A549 (cell line): ENCODE data around the gene SHCBP1L.

ENCODE experiments used
- CEBPB ChIP-seq, 2 experiments: fragments of >200 bp in 1 of 2; sonication (Bioruptor Twin) in 1 of 2; formaldehyde crosslinking in 1 of 2; IDR thresholded peaks; 2 replicates each; pipeline ENCODE4 v1.6.1; 2012 to 2016
- CTCF ChIP-seq: fragments of >200 bp; sonication (Bioruptor Twin); formaldehyde crosslinking; IDR thresholded peaks from 3 replicates; pipeline ENCODE4 v1.5.1; 2016
- HES2 ChIP-seq: fragments of >200 bp; sonication (Bioruptor Twin); formaldehyde crosslinking; IDR thresholded peaks from 2 replicates; pipeline ENCODE4 v1.6.1; 2016
- JUN ChIP-seq, 2 experiments: fragments of >200 bp; sonication (Bioruptor Twin); formaldehyde crosslinking; IDR thresholded peaks; 2 replicates in 1 of 2; 3 replicates in 1 of 2; pipeline ENCODE4 v1.6.1; 2016 to 2017
- NR3C1 ChIP-seq: fragments of >200 bp; sonication (Bioruptor Twin); formaldehyde crosslinking; IDR thresholded peaks from 3 replicates; pipeline ENCODE4 v1.6.1; 2017
- POLR2A ChIP-seq: IDR thresholded peaks from 2 replicates; pipeline ENCODE4 v1.6.1; 2012; ENCODE audit warnings: mild to moderate bottlenecking, low read length
- RCOR1 ChIP-seq: fragments of 150-350 bp; IDR thresholded peaks from 2 replicates; pipeline ENCODE4 v1.6.1; 2014; ENCODE audit warnings: antibody characterized with exemption, low read length, low read depth
- REST ChIP-seq: fragments of 200-600 bp; sonication (generic); IDR thresholded peaks from 2 replicates; pipeline ENCODE4 v1.6.1; 2016; ENCODE audit warnings: antibody characterized with exemption, mild to moderate bottlenecking, moderate library complexity
- RFX5 ChIP-seq: fragments of 450-650 bp; IDR thresholded peaks from 2 replicates; pipeline ENCODE4 v1.7.1; 2014; ENCODE audit warnings: antibody characterized with exemption, mild to moderate bottlenecking, moderate library complexity
- USF2 ChIP-seq: fragments of 450-650 bp; IDR thresholded peaks from 2 replicates; pipeline ENCODE4 v1.6.1; 2014; ENCODE audit warnings: antibody characterized with exemption

- TF ChIP-seq RCOR1 = no peak
- no peak for TF ChIP-seq HES2
- no peak for TF ChIP-seq REST
- TF ChIP-seq JUN (IDR thresholded peaks at IDR 0.05) = no peak
- TF ChIP-seq POLR2A = no peak
- no peak for TF ChIP-seq USF2
- no peak for TF ChIP-seq CTCF
- no peak for TF ChIP-seq CEBPB (IDR thresholded peaks at IDR 0.05)
- TF ChIP-seq NR3C1 = no peak
- TF ChIP-seq RFX5 = no peak
Observed at GRCh38 chr1:182890927-182891610, 61.9 kb downstream of the SHCBP1L start.
